Loucy (cell line): ENCODE measurements around the gene EPHB1.

Experiments used
- H2AFZ ChIP-seq: fragments of 200-600 bp; sonication (generic); 2 replicates; pipeline ENCODE4 v1.6.0; 2016; ENCODE audit warnings: antibody characterized with exemption, mild to moderate bottlenecking, low read length, moderate library complexity
- H3F3A ChIP-seq: fragments of 200-600 bp; 2 replicates; pipeline ENCODE4 v1.6.0; 2016; ENCODE audit warnings: antibody characterized with exemption, low read depth, mild to moderate bottlenecking
- H3K27me3 ChIP-seq: fragments of 200-600 bp; sonication (generic); 2 replicates; pipeline ENCODE4 v1.6.1; 2014; ENCODE audit warnings: low read length, mild to moderate bottlenecking; ENCODE audit not compliant: insufficient read depth, poor library complexity, severe bottlenecking
- H3K36me3 ChIP-seq: fragments of 200-600 bp; sonication (generic); 2 replicates; pipeline ENCODE4 v1.6.1; 2016; ENCODE audit warnings: low read length; ENCODE audit not compliant: insufficient read depth
- H3K4me1 ChIP-seq: fragments of 200-600 bp; sonication (generic); 2 replicates; pipeline ENCODE4 v1.5.1; 2014; ENCODE audit warnings: low read length, mild to moderate bottlenecking; ENCODE audit not compliant: insufficient read depth, poor library complexity, severe bottlenecking
- H3K4me2 ChIP-seq: fragments of 200-600 bp; sonication (generic); 2 replicates; pipeline ENCODE4 v1.6.0; 2014; ENCODE audit warnings: antibody characterized with exemption, low read length, low read depth, mild to moderate bottlenecking; ENCODE audit not compliant: poor library complexity, severe bottlenecking
- H3K4me3 ChIP-seq: fragments of 200-600 bp; sonication (generic); 2 replicates; pipeline ENCODE4 v1.5.1; 2014; ENCODE audit warnings: low read length, mild to moderate bottlenecking, mixed read lengths; ENCODE audit not compliant: poor library complexity, severe bottlenecking
- H3K79me2 ChIP-seq: fragments of 200-600 bp; sonication (generic); 2 replicates; pipeline ENCODE4 v1.6.1; 2014; ENCODE audit warnings: low read length; ENCODE audit not compliant: insufficient read depth
- H3K9ac ChIP-seq: fragments of 200-600 bp; sonication (generic); 2 replicates; pipeline ENCODE4 v1.6.0; 2014; ENCODE audit warnings: mild to moderate bottlenecking, low read depth, low read length, moderate library complexity; ENCODE audit not compliant: poor library complexity, severe bottlenecking
- H3K9me2 ChIP-seq: fragments of 200-600 bp; sonication (generic); replicated peaks from 2 replicates; pipeline ENCODE4 v1.6.1; 2016; ENCODE audit warnings: low read depth, low read length, mixed read lengths
- H3K9me3 ChIP-seq: fragments of 200-600 bp; sonication (generic); 2 replicates; pipeline ENCODE4 v1.6.1; 2014; ENCODE audit warnings: mild to moderate bottlenecking, antibody characterized with exemption, low read length, low read depth; ENCODE audit not compliant: insufficient read depth
- H4K20me1 ChIP-seq: fragments of 200-600 bp; sonication (generic); 2 replicates; pipeline ENCODE4 v1.6.0; 2014; ENCODE audit warnings: antibody characterized with exemption, low read length, mild to moderate bottlenecking; ENCODE audit not compliant: insufficient read depth, poor library complexity, severe bottlenecking
- EZH2phosphoT487 ChIP-seq: fragments of 200-600 bp; IDR thresholded peaks from 2 replicates; pipeline ENCODE4 v1.6.1; 2018; ENCODE audit warnings: antibody characterized with exemption, mild to moderate bottlenecking, moderate library complexity, borderline replicate concordance
- TF ChIP-seq, protein P1 (sequence below): fragments of 200-600 bp; sonication (generic); conservative IDR thresholded peaks from 2 replicates; pipeline ENCODE4 v1.5.1; 2014; ENCODE audit warnings: mild to moderate bottlenecking, antibody characterized with exemption, low read length

The EPHB1 gene

DNA sequence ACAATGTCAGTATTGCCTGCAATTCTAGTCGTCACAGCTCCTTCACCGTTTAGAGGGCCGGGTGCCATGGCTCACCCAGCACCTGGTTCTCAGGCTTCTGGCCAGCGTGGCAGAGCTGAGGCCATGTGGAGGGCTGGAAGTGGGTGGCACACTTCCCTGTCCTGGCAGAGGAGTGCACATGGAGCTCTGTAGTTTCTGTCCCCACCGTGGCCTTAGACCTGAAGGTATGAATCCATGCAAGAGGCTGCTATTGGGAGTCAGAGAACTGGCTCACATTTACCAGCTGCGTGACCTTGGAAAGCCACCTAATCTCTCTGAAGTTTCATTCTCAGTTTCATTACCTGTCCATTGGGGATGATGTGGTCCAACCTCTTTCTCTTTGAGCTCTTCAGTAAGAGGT, 22.2 kb downstream of the EPHB1 start:
- no peaks in the 10 kb centered on the region for H3K4me1 ChIP-seq
- no peak overlapping the region for H3K4me2 ChIP-seq
- H4K20me1 ChIP-seq = no peaks in the 10 kb centered on the region
- H3K9ac ChIP-seq = no peak overlapping the region
- no peak overlapping the region for H3K4me3 ChIP-seq
- H3K27me3 ChIP-seq = no peaks in the 10 kb centered on the region
- H3F3A ChIP-seq = no peaks in the 10 kb centered on the region
- no peaks in the 10 kb centered on the region for H3K79me2 ChIP-seq
- H3K36me3 ChIP-seq = no peaks in the 10 kb centered on the region
- no peak overlapping the region for H2AFZ ChIP-seq
- H3K9me2 ChIP-seq = no peaks in the 10 kb centered on the region
- H3K9me3 ChIP-seq = no peaks in the 10 kb centered on the region
- TF ChIP-seq EZH2phosphoT487 = no peak
- TF ChIP-seq, protein P1, sequence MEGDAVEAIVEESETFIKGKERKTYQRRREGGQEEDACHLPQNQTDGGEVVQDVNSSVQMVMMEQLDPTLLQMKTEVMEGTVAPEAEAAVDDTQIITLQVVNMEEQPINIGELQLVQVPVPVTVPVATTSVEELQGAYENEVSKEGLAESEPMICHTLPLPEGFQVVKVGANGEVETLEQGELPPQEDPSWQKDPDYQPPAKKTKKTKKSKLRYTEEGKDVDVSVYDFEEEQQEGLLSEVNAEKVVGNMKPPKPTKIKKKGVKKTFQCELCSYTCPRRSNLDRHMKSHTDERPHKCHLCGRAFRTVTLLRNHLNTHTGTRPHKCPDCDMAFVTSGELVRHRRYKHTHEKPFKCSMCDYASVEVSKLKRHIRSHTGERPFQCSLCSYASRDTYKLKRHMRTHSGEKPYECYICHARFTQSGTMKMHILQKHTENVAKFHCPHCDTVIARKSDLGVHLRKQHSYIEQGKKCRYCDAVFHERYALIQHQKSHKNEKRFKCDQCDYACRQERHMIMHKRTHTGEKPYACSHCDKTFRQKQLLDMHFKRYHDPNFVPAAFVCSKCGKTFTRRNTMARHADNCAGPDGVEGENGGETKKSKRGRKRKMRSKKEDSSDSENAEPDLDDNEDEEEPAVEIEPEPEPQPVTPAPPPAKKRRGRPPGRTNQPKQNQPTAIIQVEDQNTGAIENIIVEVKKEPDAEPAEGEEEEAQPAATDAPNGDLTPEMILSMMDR = no peak

DNA sequence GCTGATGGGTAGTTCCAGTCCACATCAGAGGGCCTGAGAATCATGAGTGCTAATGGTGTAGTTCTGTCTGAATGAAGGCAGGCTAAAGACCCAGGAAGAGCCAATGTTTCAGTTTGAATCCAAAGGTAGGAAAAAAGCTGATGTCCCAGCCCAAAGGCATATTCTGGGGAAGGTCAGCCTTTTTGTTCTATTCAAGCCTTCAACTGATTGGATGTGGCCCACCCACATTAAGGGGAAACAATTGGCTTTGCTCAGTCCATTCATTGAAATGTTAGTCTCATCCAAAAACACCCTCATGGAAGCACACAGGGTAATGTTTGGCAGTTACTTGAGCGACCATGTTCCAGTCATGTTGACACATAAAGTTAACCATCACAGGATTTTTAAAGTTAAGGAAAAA, 25.9 kb downstream of the EPHB1 start:
- Histone ChIP-seq H4K20me1 (no peaks in the 10 kb centered on the region), H3K79me2 (no peaks in the 10 kb centered on the region)

DNA sequence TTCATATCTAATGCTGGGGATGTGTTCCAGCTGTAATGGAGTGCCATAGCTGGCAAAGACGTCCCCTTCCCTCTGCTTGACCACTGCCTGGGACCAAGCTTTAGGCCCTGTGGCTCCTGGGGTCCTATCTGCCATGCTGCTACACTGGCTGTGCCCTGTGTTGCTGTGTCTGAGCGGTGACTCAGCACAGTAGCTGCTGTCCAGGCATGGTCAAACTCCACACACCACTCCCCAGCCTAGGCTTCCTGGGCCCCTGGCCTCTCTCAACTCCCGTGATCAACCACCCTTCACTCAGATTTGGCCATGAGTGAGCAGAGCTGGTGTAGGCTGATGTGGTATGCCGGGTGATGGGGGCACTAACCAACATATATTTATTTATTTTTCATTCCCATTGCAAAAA, 27.0 kb downstream of the EPHB1 start:
- H3K36me3 ChIP-seq = no peaks in the 10 kb centered on the region
- no peak overlapping the region for H3K4me3 ChIP-seq
- no peaks in the 10 kb centered on the region for H3K27me3 ChIP-seq
- TF ChIP-seq, protein P1 = no peak
- TF ChIP-seq EZH2phosphoT487 = no peak
- no peaks in the 10 kb centered on the region for H4K20me1 ChIP-seq
- no peaks in the 10 kb centered on the region for H3K4me1 ChIP-seq
- H3F3A ChIP-seq = no peaks in the 10 kb centered on the region
- H3K9ac ChIP-seq = no peak overlapping the region
- H2AFZ ChIP-seq = no peak overlapping the region
- H3K9me2 ChIP-seq = no peaks in the 10 kb centered on the region
- H3K9me3 ChIP-seq = no peaks in the 10 kb centered on the region
- H3K4me2 ChIP-seq = no peak overlapping the region
- no peaks in the 10 kb centered on the region for H3K79me2 ChIP-seq

More for the DNA sequence above, 25.9 kb downstream of the EPHB1 start:
- no peak overlapping the region for H3K4me2 ChIP-seq
- no peaks in the 10 kb centered on the region for H3F3A ChIP-seq
- H3K4me1 ChIP-seq = no peaks in the 10 kb centered on the region
- no peak overlapping the region for H2AFZ ChIP-seq
- no peaks in the 10 kb centered on the region for H3K9me3 ChIP-seq
- H3K36me3 ChIP-seq = no peaks in the 10 kb centered on the region
- no peaks in the 10 kb centered on the region for H3K27me3 ChIP-seq
- no peak overlapping the region for H3K9ac ChIP-seq
- no peak overlapping the region for H3K4me3 ChIP-seq
- H3K9me2 ChIP-seq = no peaks in the 10 kb centered on the region
- TF ChIP-seq EZH2phosphoT487 = no peak
- TF ChIP-seq, protein P1 = no peak
